Nephron progenitor cell (in vitro differentiated cells): Measurements from ENCODE around the gene USP34.

Source experiments
- DNase-seq: peaks from one replicate; pipeline ENCODE4 v3.0.0; 2021
- H3K27ac Mint-ChIP-seq: 2 replicates; pipeline ENCODE4 v1.8.0; 2021; ENCODE audit warnings: mild to moderate bottlenecking, moderate library complexity, mixed read lengths
- H3K27me3 Mint-ChIP-seq: 2 replicates; pipeline ENCODE4 v1.8.0; 2021; ENCODE audit warnings: mild to moderate bottlenecking, low read depth, mixed read lengths; ENCODE audit not compliant: poor library complexity
- H3K36me3 Mint-ChIP-seq: 2 replicates; pipeline ENCODE4 v1.8.0; 2021; ENCODE audit warnings: low read depth, mixed read lengths
- H3K4me1 Mint-ChIP-seq: 2 replicates; pipeline ENCODE4 v1.8.0; 2021; ENCODE audit warnings: mixed read lengths
- H3K4me3 Mint-ChIP-seq: 2 replicates; pipeline ENCODE4 v1.8.0; 2021; ENCODE audit warnings: mild to moderate bottlenecking, moderate library complexity, mixed read lengths
- H3K9me3 Mint-ChIP-seq: 2 replicates; pipeline ENCODE4 v1.8.0; 2021; ENCODE audit warnings: mild to moderate bottlenecking, moderate library complexity, mixed read lengths
- TF ChIP-seq, protein P1 (sequence below): fragments of 200-600 bp; sonication (generic); IDR thresholded peaks from 2 replicates; pipeline ENCODE4 v1.5.0; 2021; ENCODE audit warnings: antibody characterized with exemption

USP34 gene

DNA sequence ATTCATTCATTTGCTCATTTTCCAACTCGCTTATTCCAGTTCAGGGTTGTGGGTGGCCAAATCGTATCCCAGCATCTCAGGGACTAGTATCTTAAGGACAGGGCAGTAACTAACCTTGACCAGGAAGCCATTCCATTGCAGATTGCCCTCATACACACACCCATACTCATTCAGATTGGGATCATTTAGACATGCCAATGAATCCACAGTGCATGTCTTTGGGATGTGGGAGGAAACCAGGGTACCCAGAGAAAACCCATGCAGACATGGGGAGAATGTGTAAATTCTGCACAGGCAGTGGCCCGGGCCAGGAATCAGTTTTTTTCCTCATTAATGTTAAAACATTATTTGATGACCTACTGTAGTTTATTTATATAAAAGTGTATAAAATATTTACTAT lies 150.7 kb downstream of the USP34 start:
- no peaks in the 10 kb centered on the region for H3K9me3 Mint-ChIP-seq
- no peak overlapping the region for H3K27ac Mint-ChIP-seq
- no peak for DNase-seq
- peaks cover 49% of the 10 kb centered on the region for H3K36me3 Mint-ChIP-seq
- H3K4me3 Mint-ChIP-seq = no peak overlapping the region
- TF ChIP-seq, protein P1, sequence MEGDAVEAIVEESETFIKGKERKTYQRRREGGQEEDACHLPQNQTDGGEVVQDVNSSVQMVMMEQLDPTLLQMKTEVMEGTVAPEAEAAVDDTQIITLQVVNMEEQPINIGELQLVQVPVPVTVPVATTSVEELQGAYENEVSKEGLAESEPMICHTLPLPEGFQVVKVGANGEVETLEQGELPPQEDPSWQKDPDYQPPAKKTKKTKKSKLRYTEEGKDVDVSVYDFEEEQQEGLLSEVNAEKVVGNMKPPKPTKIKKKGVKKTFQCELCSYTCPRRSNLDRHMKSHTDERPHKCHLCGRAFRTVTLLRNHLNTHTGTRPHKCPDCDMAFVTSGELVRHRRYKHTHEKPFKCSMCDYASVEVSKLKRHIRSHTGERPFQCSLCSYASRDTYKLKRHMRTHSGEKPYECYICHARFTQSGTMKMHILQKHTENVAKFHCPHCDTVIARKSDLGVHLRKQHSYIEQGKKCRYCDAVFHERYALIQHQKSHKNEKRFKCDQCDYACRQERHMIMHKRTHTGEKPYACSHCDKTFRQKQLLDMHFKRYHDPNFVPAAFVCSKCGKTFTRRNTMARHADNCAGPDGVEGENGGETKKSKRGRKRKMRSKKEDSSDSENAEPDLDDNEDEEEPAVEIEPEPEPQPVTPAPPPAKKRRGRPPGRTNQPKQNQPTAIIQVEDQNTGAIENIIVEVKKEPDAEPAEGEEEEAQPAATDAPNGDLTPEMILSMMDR = no peak
- peaks cover 2% of the 10 kb centered on the region for H3K27me3 Mint-ChIP-seq
- no peaks in the 10 kb centered on the region for H3K4me1 Mint-ChIP-seq

DNA sequence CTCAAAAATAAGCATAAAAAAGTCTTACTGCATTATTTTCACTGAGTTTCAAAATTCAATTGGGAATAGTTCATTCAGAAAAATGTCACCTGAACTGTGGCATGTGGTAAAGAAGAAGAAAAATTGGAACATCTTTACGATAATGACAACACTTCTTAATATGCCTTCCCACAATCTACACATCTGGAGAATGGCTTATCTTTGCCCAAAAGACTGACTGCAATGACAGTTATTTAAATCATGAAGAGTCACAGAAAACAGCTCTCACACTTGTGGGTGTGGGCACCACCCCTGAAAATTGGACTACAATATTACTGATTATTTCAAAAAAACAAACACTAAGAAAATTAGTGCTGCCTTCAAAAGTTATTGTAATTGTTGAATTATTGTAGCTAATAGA lies 152.3 kb downstream of the USP34 start:
- no peak overlapping the region for H3K27ac Mint-ChIP-seq
- DNase-seq = no peak
- peaks cover 42% of the 10 kb centered on the region for H3K36me3 Mint-ChIP-seq
- H3K4me1 Mint-ChIP-seq = no peaks in the 10 kb centered on the region
- H3K4me3 Mint-ChIP-seq = no peak overlapping the region
- TF ChIP-seq, protein P1 = no peak
- H3K9me3 Mint-ChIP-seq = no peaks in the 10 kb centered on the region
- H3K27me3 Mint-ChIP-seq = peaks cover 2% of the 10 kb centered on the region

DNA sequence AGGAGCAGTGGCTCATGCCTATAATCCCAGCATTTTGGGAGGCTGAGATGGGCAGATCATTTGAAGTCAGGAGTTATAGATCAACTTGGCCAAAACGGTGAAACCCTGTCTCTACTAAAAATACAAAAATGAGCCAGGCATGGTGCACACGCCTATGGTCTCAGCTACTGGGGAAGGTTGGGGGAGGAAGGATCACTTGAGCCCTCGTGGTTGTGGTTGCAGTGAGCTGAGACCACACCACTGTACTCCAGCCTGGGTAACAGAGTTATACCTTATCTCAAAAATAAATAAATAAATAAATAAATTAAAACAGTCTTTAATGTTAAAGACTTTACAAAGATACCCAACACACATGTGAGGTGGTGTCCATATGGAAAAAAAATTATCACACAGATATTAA lies 174.9 kb downstream of the USP34 start:
- no peak for DNase-seq
- H3K27me3 Mint-ChIP-seq = peaks cover 4% of the 10 kb centered on the region
- peaks cover 71% of the 10 kb centered on the region for H3K36me3 Mint-ChIP-seq
- H3K27ac Mint-ChIP-seq = no peak overlapping the region
- TF ChIP-seq, protein P1 = no peak
- no peak overlapping the region for H3K4me3 Mint-ChIP-seq
- H3K9me3 Mint-ChIP-seq = no peaks in the 10 kb centered on the region
- peaks cover under 1% of the 10 kb centered on the region for H3K4me1 Mint-ChIP-seq

DNA sequence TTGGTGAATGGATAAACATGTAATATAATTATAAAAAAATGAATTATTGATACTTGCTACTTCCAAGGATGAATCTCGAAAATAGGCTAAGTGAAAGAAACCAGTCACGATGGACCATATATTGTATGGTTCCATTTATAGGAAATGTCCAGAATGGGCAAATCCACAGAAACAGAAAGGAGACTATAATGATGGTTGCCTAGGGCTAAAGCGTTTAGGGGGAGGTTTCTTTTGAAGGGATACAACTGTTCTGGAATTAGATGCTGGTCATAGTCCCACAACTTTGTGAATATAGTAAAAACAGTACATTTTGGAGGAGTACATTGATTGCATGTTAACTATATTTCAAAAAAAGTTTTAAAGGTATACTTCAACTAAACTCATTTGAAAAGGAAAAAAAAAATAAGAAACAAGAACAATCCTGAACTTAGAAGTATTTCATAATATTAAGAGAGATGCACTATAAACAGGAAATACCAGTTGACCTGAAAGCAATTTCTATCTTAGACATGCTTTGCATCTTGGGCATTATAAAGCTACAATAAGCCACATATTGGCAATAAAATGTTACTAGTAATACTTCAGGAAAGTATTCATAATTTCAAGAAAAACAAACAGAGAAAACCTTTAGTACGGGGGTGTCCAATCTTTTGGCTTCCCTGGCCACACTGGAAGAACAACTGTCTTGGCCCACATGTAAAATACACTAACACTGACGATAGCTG lies 178.9 kb downstream of the USP34 start:
- TF ChIP-seq, protein P1 = no peak
- Mint-ChIP-seq H3K4me1 (peaks cover 5% of the 10 kb centered on the region), H3K27ac (no peak overlapping the region), H3K27me3 (no peaks in the 10 kb centered on the region), H3K9me3 (no peaks in the 10 kb centered on the region), H3K36me3 (peaks cover 71% of the 10 kb centered on the region), H3K4me3 (no peak overlapping the region)
- no peak for DNase-seq

DNA sequence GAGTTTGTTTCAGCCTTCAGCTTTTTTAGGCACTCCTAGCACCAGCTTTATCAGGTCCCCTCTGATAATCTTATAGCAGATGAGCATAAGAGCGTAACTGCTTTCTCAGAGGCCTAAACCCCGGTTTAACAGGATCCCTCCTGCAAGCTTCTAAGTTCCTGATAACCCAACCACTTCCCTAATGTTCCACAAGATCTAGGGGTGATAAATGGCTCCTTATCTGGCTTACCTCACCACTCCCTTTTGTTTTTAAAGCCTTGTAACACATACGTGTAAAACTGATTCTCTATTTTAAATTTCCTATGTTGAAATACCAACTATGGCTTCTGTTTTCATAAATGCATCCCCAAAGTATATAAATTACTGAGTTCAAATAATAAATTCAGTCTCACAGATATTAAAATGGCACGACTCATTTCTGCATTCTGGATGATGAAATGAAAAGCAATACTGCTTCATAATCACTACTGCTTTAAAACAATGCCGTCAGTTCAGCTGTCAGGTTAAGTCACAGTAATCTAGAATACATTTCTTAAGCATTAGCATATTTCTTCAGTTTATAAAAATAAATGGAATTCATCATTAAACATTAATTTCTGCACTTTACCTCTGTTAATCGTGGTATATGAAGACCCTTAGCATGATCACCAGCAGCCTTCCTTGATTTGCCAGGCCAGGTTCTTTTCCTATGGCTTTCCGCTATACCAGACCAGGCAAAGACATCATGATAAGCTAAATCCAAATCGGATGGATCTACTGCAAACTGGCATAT lies 182.6 kb downstream of the USP34 start:
- TF ChIP-seq, protein P1 = no peak
- Mint-ChIP-seq H3K4me1 (peaks cover 5% of the 10 kb centered on the region), H3K4me3 (no peak overlapping the region), H3K27ac (no peak overlapping the region), H3K9me3 (no peaks in the 10 kb centered on the region), H3K36me3 (peaks cover 63% of the 10 kb centered on the region), H3K27me3 (no peaks in the 10 kb centered on the region)
- DNase-seq = no peak
